ENCODE measurements around the gene TRAPPC12.

TRAPPC12 gene

GRCh38 chr2:3470166-3470651 lies 90.7 kb downstream of the TRAPPC12 start:
- DNase-seq (ENCODE audit: low read depth): no peak

GRCh38 chr2:3470856-3471737 lies 91.6 kb downstream of the TRAPPC12 start:
- DNase-seq (ENCODE audit: low read depth): no peak

GRCh38 chr2:3472296-3472695 lies 92.8 kb downstream of the TRAPPC12 start:
- DNase-seq (ENCODE audit: low read depth): no peak

DNA sequence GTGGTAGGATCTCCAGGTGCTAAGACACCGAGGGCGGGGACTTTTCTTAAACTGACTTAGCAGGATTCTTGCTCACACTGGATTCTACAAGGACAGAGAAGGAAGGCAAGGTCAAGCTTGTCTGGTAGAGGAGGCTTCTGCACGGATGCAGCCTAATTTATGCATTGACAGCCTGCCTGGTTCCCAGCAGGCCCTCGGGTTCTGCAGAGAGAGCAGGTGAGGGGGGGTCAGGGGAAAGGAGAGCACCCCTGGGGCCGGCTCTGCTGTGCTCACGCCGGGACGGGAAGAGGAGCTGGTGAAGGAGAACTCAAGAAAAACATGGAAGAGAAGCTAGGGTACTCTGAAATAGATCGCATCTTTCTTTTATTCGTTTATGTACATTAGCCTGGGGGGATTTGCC lies 93.5 kb downstream of the TRAPPC12 start:
- no peak for DNase-seq (ENCODE audit: low read depth)

DNA sequence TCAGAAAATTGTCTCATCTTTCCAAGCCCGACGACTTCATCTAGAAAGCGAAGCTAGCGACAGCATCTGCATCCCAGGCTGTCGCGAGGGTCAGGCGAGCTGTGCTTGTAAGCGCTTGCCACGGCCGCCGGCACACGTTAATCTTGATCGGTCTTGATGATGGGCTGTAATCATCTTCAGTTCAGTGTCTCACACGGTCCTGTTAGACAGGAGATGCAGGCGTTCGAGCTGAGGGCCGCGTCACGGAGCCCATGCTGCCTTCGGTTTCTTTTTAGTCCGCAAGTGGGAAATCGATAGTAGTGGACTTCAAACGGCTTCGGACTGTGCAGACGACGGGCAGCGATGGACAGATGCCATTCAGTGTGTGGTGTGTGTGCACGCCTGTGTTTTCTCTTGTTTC lies 96.3 kb downstream of the TRAPPC12 start:
- no peak for DNase-seq (ENCODE audit: low read depth)

GRCh38 chr2:3476321-3476984 lies 97.0 kb downstream of the TRAPPC12 start:
- no peak for DNase-seq (ENCODE audit: low read depth)

- DNase-seq (ENCODE audit: low read depth): no peak
Measured at GRCh38 chr2:3476985-3477327, 97.5 kb downstream of the TRAPPC12 start.

DNA sequence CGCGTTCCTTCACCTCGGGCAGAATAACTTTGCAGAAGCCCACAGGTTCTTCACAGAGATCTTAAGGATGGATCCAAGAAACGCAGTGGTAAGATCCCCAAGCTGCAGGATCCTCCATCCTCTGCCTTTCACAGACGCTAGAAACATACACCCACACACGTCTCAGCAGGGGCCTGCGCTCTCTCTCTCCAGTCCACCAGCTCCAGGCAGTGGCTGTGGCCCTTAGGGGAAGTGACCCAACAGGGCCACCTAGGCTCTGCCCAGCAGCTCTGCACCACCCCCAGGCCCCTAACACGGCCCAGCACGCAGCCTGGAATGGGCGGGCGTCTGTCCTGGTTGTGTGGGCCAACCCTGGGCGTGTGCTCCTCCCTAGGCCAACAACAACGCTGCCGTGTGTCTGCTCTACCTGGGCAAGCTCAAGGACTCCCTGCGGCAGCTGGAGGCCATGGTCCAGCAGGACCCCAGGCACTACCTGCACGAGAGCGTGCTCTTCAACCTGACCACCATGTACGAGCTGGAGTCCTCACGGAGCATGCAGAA lies 99.4 kb downstream of the TRAPPC12 start:
- no peak for DNase-seq (ENCODE audit: low read depth)

- no peak for DNase-seq (ENCODE audit: low read depth)
Measured at GRCh38 chr2:3479430-3480320, 100.2 kb downstream of the TRAPPC12 start.

- no peak for DNase-seq (ENCODE audit: low read depth)
Measured at GRCh38 chr2:3480352-3481010, 101.0 kb downstream of the TRAPPC12 start.

GRCh38 chr2:3481011-3481400 lies 101.5 kb downstream of the TRAPPC12 start:
- no peak for DNase-seq (ENCODE audit: low read depth)

DNA sequence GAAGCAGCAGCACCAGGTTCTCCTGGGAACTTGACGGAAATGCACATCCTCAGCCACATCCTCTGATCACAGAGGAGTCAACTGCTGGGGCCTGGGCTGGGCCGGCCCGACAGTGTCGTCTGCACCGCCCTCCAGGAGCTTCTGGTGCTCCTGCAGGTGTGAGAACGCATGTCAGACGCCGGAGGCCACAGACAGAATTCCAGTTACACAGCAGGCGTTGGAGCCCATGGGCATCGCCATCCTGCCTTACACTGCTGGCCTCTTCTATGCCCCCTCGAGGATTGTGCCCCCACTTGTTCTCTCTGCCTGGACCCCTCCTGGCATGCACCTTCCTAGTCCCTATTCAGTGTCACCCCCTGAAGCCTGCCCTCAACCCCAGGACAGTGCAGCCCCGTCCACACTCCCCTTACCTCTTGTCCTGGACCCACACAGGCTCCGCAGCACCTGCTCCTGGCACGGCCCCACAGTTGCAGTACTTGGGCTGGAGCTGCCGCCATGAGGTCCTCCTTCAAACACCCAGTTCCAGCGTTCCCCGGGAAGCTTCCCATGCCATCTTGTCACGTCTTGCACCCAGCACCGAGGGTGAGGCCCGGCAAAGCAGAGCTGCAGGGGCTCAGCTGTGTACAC lies 102.4 kb downstream of the TRAPPC12 start:
- no peak for DNase-seq (ENCODE audit: low read depth)

DNA sequence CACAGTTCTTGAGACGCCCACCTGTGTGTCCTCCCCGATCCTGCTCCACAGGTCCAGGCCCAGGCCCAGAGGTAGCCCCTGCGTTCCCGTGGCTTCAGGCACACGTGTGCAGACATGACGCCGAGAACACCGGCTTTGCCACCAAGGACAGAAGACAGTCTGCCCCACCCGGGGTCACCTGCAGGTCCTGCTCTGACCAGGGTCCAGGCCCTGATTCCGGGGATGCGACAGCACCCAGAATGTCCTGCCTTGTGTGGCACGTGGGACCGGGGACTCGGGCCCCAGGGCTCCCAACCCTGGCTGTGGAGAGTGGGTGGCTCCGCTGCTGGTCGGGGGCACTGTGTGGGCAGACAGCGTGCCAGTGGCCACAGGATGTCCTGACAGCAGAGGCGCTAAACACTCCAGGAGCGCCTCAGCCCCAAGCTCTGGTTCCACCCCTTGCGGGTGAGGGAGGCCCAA lies 102.9 kb downstream of the TRAPPC12 start:
- DNase-seq (ENCODE audit: low read depth): no peak

DNA sequence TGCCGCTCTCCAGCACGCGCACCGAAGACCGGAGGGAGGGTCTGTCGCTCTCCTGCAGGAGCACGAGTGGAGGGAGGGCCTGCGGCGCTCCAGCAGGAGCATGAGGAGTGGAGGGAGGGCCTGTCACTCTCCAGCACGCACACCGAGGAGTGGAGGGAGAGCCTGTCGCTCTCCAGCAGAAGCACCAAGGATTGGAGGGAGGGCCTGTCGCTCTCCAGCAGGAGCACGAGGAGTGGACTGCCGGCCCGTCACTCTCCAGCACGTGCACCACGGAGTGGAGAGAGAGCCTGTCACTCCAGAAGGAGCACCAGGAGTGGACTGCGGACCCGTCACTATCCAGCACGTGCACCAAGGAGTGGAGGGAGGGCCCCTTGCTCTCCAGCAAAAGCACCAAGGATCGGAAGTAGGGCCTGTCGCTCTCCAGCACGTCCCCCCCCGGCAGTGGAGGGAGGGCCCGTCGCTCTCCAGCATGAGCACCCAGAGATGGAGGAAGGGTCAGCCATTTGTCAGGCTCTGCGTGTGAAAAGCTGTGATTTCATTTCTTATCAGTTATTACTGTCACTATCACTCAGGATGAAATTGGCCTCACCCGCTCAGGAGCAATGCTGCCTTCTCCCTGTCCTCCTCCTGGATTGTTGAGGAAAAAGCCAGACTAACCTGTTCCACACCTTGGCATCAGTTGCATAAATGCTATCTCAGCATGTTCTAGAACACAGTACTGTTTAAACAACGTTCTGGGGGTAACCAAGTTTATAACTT lies 103.9 kb downstream of the TRAPPC12 start:
- no peak for DNase-seq (ENCODE audit: low read depth)

DNA sequence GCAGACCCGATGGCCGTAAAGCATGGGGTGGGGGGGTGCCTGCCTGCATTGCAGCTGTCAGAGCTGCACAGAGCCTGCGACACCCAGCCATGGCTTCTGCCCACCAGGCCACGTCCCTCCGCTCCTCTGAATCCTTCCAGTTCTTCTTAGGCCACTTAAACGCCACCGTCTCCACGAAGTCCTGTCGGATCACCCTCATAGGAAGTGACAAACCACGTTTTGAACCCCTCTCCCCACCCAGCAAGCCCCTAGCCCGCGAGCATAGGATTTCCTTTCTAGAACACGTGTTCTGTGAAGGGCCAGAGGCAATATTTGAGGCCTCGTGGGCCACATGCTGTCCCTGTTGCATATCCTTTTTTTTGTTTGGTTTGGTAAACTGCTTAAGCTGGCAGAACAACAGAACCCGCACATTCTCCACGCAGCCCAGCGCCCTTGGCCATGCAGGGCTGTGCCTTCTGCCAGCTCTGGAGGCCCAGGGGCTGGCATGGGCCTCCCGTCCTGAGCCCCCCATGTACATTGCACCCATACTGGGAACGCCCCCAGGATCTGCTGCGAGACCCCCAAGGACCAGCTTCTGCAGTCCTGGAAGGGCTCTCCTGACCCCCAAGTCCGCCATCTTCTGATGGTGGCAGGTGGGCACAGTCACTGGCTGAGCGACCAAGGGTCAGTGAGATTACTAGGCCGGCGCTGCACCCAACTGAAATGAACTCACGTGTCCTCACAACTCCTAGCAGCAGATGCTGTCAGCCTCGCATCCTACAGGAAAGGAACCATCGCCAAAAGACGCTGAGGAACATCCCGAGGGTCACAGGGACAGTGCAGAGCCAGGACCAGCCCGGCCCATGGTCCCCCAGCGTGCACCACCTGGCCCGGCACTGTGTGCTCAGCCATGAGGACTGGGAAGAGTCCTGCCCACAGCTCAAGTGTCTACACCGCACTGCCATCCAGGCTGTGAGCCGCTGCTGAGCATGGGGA lies 104.8 kb downstream of the TRAPPC12 start:
- DNase-seq (ENCODE audit: low read depth): no peak

DNA sequence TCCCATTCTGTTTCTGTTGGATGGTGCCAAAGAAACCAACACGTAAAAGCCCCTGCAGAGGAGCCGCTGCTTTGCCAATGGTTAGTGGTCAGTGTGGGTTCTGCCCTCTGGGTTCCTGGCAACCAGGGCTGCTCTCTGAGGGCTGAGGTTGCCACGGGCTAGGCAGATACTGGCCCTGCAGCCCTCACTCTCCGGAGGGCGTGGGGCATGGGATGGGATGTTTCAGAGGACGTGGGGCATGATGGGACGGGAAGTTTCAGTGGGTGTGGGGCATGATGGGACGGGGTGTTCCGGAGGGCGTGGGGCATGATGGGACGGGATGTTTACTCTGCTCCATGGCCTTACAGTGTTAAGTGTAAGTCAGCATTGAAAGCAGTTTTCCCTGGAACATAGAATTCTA lies 105.7 kb downstream of the TRAPPC12 start:
- DNase-seq (ENCODE audit: low read depth): no peak

GRCh38 chr2:3486047-3487027 lies 106.8 kb downstream of the TRAPPC12 start:
- DNase-seq (ENCODE audit: low read depth): no peak

DNA sequence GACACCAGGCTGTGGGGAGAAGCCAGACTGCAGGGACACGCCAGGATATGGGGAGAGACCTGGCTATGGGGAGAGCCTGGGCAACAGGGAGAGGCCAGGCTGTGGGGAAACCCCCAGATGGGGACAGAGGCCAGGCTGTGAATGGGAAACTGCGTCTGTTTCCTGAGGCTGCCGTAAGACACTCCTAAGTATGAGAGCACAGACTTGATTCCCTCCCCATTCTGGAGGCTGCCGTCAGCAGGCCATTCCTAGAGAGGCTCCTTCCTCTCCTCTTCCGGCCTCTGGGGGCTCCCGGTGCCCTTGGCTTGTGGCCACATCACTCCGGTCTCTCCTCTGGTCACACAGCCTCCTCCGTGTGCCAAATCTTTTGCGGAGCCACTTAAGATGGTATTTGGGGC lies 107.5 kb downstream of the TRAPPC12 start:
- no peak for DNase-seq (ENCODE audit: low read depth)

Data from stimulated activated CD8-positive, alpha-beta memory T cell treated with anti-CD3 and anti-CD28 coated beads, Interleukin-15, amount 100 ng/mL, for 1 hour (primary cell).